ENCODE data around the gene TMEM217. TPM values are rescaled to one million over a fixed set of nuclear protein-coding genes. Genes with fewer than 3 reads are reported as not detected.

TMEM217 gene
- total and polyA plus RNA-seq, 2 of the 4 experiments (the other 2 are of a cell fraction) = 1.4 to 3.5 TPM

DNA sequence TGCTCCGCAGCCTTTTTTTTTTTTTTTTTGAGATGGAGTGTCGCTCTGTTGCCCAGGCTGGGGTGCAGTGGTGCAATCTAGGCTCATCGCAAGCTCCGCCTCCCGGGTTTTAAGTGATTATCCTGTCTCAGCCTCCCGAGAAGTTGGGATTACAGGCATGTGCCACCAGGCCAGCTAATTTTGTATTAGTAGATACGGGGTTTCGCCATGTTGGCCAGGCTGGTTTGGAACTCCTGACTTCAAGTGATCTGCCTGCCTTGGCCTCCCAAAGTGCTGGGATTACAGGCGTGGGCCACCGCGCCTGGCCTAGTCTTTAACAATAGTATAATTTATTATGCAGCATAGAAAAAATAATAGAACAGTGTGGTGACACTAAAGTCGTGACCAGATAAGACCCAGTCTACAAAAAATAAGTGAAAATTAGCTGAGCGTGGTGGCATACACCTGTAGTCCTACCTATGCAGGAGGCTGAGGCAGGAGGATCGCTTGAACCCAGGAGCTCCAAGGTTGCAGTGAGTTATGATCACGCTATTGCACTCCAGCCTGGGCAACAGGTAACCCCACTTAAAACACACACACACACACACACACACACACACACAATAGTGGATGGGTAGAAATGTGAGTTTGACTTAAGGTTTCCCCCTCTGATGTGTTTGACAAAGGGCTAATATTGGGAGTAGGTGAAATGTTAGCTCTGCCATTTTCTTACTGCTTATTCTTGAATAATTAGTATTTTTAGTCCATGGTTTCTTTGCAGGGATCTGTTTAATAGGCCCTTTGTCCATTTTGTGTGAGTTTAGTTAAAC lies 81.5 kb downstream of the TMEM217 start:
- Histone ChIP-seq H3K56ac (ENCODE audit: extremely low read depth, insufficient read depth, low read length) (no peak overlapping the region), H2BK15ac (ENCODE audit: low read depth, low read length) (no peak overlapping the region), H3K23ac (ENCODE audit: low read depth, low read length) (no peak overlapping the region), H3K4me2 (ENCODE audit: low read depth, low read length) (no peak overlapping the region), H3K36me3 (ENCODE audit: control insufficient read depth, insufficient read depth, low read length) (peaks cover 30% of the 10 kb centered on the region), H2AFZ (replicated peaks; ENCODE audit: low read length, poor library complexity) (no peak overlapping the region), H3K9ac (ENCODE audit: low read depth, low read length) (no peak overlapping the region), H3K4me3 (ENCODE audit: insufficient read depth, low read depth, low read length) (no peak overlapping the region), H4K91ac (ENCODE audit: insufficient read depth, low read depth, low read length) (no peak overlapping the region), H3K9me1 (ENCODE audit: insufficient read depth, low read length) (no peaks in the 10 kb centered on the region), H4K20me1 (ENCODE audit: insufficient read depth, low read length) (peaks cover 35% of the 10 kb centered on the region), H2BK5ac (ENCODE audit: low read depth, low read length, poor library complexity, severe bottlenecking) (no peak overlapping the region), H4K8ac (ENCODE audit: low read depth in 2 of 2, low read length in 2 of 2) (no peak overlapping the region), H3K27ac (ENCODE audit: insufficient read depth, low read length) (no peak overlapping the region), H2BK20ac (ENCODE audit: low read depth, low read length) (no peak overlapping the region), H2AK5ac (ENCODE audit: low read depth, low read length) (no peak overlapping the region), H2BK120ac (ENCODE audit: low read depth, low read length) (no peak overlapping the region), H2AK9ac (replicated peaks; ENCODE audit: low read depth, low read length, poor library complexity) (no peak overlapping the region), H3K27me3 (ENCODE audit: control insufficient read depth, insufficient read depth, low read length) (no peaks in the 10 kb centered on the region), H3K4ac (ENCODE audit: low read depth, low read length) (no peak overlapping the region), H3K79me1 (ENCODE audit: low read depth in 1 of 2, low read length in 2 of 2) (peaks cover 16 to 25% of the 10 kb centered on the region in 2 experiments), H3K4me1 (ENCODE audit: control insufficient read depth, insufficient read depth, low read length) (peaks cover 4% of the 10 kb centered on the region; the same call in 1 of the 2 replicates), H3K14ac (replicated peaks; ENCODE audit: low read depth, low read length) (no peak overlapping the region), H3K18ac (ENCODE audit: low read depth, low read length) (no peak overlapping the region), H4K5ac (ENCODE audit: low read depth, low read length) (no peak overlapping the region), H3K9me3 (ENCODE audit: control insufficient read depth, insufficient read depth, low read length) (no peaks in the 10 kb centered on the region)
- CTCF ChIA-PET = no interaction called here
- dilution Hi-C loops (cut with HindIII; ENCODE audit: low sequenced_read_pairs, unreplicated experiment) (no loop called here), intact Hi-C loops (cut with micrococcal nuclease) (no loop called here), in situ Hi-C loops (cut with MboI; ENCODE audit: low sequenced_read_pairs) (no loop called here)
- BruUV-seq (replicated peaks) = no TSS peak
- DNase-seq = no peak
- TF ChIP-seq POLR2A (IDR thresholded peaks at IDR 0.05; ENCODE audit: low read depth, low read length) = peak; percentile 68
- no peak for TF ChIP-seq MXI1 (IDR thresholded peaks at IDR 0.05; ENCODE audit: borderline replicate concordance, low read depth, low read length)
- POLR2A ChIA-PET (ENCODE audit: unreplicated experiment) = interaction anchor here (0.6 kb wide), 2 partner anchors 18 to 164 kb away, joined by 3 to 8 read pairs; no protein-coding TSS in a partner anchor
- WGBS, 2 experiments (ENCODE audit: extremely low coverage in 2 of 2, insufficient read length in 1 of 2) = no CpG with 5 or more reads among the region's 15 CpGs
- no peak for ATAC-seq (ENCODE audit: low read depth)

Measured in IMR-90 (cell line).